Fibroblast of pulmonary artery (primary cell): ENCODE data around the gene NDUFAF7.
A peak's percentile ranks its signal among the peaks of the same experiment; 100 is the strongest.
"Not testable (repeated sequence)": the region's sequence is repeated elsewhere in the genome, so short reads cannot be mapped to it uniquely, and the experiment has no call there.

Experiments
- DNase-seq: peaks from one replicate; pipeline ENCODE4 v3.0.0-alpha.2; 2010; ENCODE audit warnings: low read depth
- H3K4me3 ChIP-seq: replicated peaks from 2 replicates; pipeline ENCODE4 v1.5.1; 2011; ENCODE audit warnings: low read depth, mild to moderate bottlenecking, control low read depth, low read length, moderate library complexity
- TF ChIP-seq, protein P1 (sequence below): IDR thresholded peaks from 2 replicates; pipeline ENCODE4 v1.5.1; 2011; ENCODE audit warnings: mild to moderate bottlenecking, control low read depth, low read length, inconsistent platforms; ENCODE audit errors: missing control alignments

Gene NDUFAF7

DNA sequence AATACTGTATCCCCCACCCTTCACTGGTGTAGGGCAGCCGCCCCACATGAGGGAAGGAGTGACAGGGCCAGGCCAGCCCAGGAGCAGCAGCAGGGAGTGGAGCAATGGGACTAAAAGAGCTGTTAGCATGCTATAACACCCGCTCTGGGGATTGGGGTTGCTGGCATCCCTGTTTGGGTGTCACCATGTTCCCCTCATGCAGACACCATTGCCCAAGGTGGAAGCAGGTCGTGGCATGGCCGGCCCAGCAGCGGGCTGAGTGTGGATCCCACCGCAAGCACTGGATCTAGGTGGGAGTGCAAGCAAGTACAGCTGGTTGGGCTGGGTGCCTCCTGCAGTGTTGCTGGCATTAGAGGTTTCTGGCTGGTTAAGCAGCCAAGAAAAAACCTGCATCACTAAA, 39.7 kb upstream of the NDUFAF7 start:
- TF ChIP-seq, protein P1, sequence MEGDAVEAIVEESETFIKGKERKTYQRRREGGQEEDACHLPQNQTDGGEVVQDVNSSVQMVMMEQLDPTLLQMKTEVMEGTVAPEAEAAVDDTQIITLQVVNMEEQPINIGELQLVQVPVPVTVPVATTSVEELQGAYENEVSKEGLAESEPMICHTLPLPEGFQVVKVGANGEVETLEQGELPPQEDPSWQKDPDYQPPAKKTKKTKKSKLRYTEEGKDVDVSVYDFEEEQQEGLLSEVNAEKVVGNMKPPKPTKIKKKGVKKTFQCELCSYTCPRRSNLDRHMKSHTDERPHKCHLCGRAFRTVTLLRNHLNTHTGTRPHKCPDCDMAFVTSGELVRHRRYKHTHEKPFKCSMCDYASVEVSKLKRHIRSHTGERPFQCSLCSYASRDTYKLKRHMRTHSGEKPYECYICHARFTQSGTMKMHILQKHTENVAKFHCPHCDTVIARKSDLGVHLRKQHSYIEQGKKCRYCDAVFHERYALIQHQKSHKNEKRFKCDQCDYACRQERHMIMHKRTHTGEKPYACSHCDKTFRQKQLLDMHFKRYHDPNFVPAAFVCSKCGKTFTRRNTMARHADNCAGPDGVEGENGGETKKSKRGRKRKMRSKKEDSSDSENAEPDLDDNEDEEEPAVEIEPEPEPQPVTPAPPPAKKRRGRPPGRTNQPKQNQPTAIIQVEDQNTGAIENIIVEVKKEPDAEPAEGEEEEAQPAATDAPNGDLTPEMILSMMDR = no peak
- no peak for DNase-seq
- no peak overlapping the region for H3K4me3 ChIP-seq

GRCh38 chr2:37192551-37192950, 38.9 kb upstream of the NDUFAF7 start:
- DNase-seq = no peak
- TF ChIP-seq, protein P1 = no peak
- H3K4me3 ChIP-seq = no peak overlapping the region

DNA sequence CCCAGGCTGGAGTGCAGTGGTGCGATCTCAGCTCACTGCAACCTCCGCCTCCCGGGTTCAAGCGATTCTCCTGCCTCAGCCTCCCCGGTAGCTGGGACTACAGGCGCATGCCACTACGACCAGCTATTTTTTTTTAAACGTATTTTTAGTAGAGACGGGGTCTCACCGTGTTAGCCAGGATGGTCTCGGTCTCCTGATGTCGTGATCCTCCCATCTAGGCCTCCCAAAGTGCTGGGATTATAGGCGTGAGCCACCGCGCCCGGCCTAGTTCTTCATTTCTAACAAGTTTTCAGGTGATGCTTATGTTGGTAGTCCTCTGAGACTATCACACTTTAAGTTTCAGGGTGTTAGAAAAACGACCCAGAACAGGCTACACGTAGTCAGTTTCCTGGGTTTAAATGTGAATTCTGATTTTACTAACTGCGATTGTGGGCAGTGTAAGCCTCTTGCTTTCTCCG, 35.6 kb upstream of the NDUFAF7 start:
- peak overlapping the region; percentile 86 for H3K4me3 ChIP-seq
- not testable (repeated sequence) for DNase-seq

GRCh38 chr2:37196320-37197195, 34.9 kb upstream of the NDUFAF7 start, which contains the start of gene CEBPZOS:
Gene CEBPZOS (plus strand): TSS chr2:37196496. CDS start chr2:37199705, 3,209 bp downstream.
- peak; percentile 82 for DNase-seq
- H3K4me3 ChIP-seq = peak within 1 kb of the TSS; percentile 86
- TF ChIP-seq, protein P1 = no peak

- no peak overlapping the region for H3K4me3 ChIP-seq
- no peak for DNase-seq
- TF ChIP-seq, protein P1 = no peak
Measured at GRCh38 chr2:37198681-37199065, 32.8 kb upstream of the NDUFAF7 start.

DNA sequence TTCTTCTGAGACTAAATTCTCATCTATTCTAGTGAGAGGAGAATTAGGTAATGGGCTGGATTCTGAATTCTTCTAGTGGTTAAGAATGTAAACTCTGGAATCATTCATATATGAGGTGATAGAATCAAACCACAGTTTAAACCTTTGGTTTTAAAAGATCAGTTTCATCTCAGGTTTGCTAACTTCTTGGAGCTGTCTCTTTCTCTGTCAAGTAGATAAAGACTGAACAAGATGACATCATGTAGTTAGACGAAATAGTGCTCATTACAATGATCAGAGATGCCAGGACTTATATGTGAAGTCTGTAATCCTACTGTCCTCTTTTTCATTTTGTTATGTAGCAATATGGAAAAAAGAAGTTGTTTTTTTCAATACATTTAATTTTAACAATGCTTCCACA, 30.2 kb upstream of the NDUFAF7 start:
- TF ChIP-seq, protein P1 = no peak
- no peak overlapping the region for H3K4me3 ChIP-seq
- no peak for DNase-seq

DNA sequence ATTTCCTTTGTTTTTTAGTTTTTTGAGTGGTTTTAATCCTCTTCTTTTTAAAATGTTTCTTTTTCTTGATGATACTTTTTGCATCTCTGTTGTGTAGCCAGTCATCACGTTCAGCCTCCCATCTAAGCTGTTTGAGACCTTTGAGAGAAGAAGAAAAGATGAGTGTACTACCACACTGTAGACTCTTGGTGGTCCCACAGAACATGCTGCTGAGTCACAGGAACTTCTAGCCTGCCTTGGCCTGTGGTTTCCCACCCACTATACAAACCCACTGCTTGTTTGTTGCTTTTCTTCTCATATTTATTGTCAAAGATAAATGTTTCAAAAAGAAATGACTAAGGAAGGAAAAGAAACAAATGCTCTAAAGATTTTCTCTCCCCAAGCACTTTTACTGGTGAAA, 29.7 kb upstream of the NDUFAF7 start:
- H3K4me3 ChIP-seq = no peak overlapping the region
- DNase-seq = no peak
- TF ChIP-seq, protein P1 = no peak
